ENCODE measurements around the gene RNF5. TPM values are rescaled to one million over a fixed set of nuclear protein-coding genes. Genes with fewer than 3 reads are reported as not detected.

RNF5 gene
- total and polyA plus RNA-seq, 9 of the 15 experiments (the other 6 are each of a cell fraction or from before 2014, with no cell fraction given), result 62.2 to 245 (median 129) TPM

GRCh38 chr6:32131439-32131948 lies 46.7 kb upstream of the RNF5 start (continued):
- TF ChIP-seq BCLAF1 (IDR thresholded peaks at IDR 0.05; ENCODE audit: borderline replicate concordance in 1 of 2, control insufficient read depth in 1 of 2, low read depth in 2 of 2, low read length in 1 of 2) (no peak), NKRF (IDR thresholded peaks at IDR 0.05; ENCODE audit: borderline replicate concordance) (0 out of 2 replicates have a peak, but pooled peaks have one; percentile 16), ZBED1 (IDR thresholded peaks at IDR 0.05) (peak; percentile 80; the same call in 1 of the 2 replicates), NFATC3 (IDR thresholded peaks at IDR 0.05) (0 out of 2 replicates have a peak, but pooled peaks have one; percentile 84), STAT5A (IDR thresholded peaks at IDR 0.05; ENCODE audit: borderline replicate concordance, low read length) (peak; percentile 98), GMEB1 (CRISPR knock-in tag; IDR thresholded peaks at IDR 0.05) (no peak), ETS1 (conservative IDR thresholded peaks at IDR 0.05; ENCODE audit: control insufficient read depth, low read depth, low read length) (0 out of 2 replicates have a peak, but pooled peaks have one; percentile 69), BACH1 (tag; IDR thresholded peaks at IDR 0.05) (no peak; the same call in 1 of the 2 replicates), TOE1 (IDR thresholded peaks at IDR 0.05; ENCODE audit: borderline replicate concordance) (peak; percentile 45; the same call in 1 of the 2 replicates), TOE1 (CRISPR knock-in tag; IDR thresholded peaks at IDR 0.05; ENCODE audit: borderline replicate concordance, low read depth) (no peak)

All from K562 (cell line).